Osteocyte (in vitro differentiated cells): ENCODE measurements around the gene WDR43. TPM values are rescaled to one million over a fixed set of nuclear protein-coding genes. Genes with fewer than 3 reads are reported as not detected.
A peak's percentile ranks its signal among the peaks of the same experiment; 100 is the strongest.

Source experiments
- DNase-seq: peaks from one replicate; pipeline ENCODE4 v3.0.0; 2021; ENCODE audit warnings: mixed read lengths; ENCODE audit not compliant: unreplicated experiment; ENCODE audit errors: extremely low spot score
- H3K27ac Mint-ChIP-seq: one replicate; pipeline ENCODE4 v1.8.0; 2021; ENCODE audit warnings: mild to moderate bottlenecking, mixed read lengths; ENCODE audit not compliant: unreplicated experiment
- H3K27me3 Mint-ChIP-seq: one replicate; pipeline ENCODE4 v1.8.0; 2021; ENCODE audit warnings: mixed read lengths; ENCODE audit not compliant: unreplicated experiment
- H3K36me3 Mint-ChIP-seq: one replicate; pipeline ENCODE4 v1.8.0; 2021; ENCODE audit warnings: mixed read lengths; ENCODE audit not compliant: unreplicated experiment
- H3K4me1 Mint-ChIP-seq: one replicate; pipeline ENCODE4 v1.8.0; 2021; ENCODE audit warnings: mixed read lengths; ENCODE audit not compliant: unreplicated experiment
- H3K4me3 Mint-ChIP-seq: one replicate; pipeline ENCODE4 v1.8.0; 2021; ENCODE audit warnings: mild to moderate bottlenecking, moderate library complexity, mixed read lengths; ENCODE audit not compliant: unreplicated experiment
- H3K9me3 Mint-ChIP-seq: one replicate; pipeline ENCODE4 v1.8.0; 2021; ENCODE audit warnings: mixed read lengths; ENCODE audit not compliant: unreplicated experiment
- CTCF ChIP-seq: fragments of 200-600 bp; sonication (generic); IDR thresholded peaks from 2 replicates; pipeline ENCODE4 v1.5.0; 2021; ENCODE audit warnings: antibody characterized with exemption, mild to moderate bottlenecking, moderate library complexity
- total RNA-seq: library from RNA; stranded (reverse); gene quantifications from 2 replicates; pipeline ENCODE4 v1.2.1, GENCODE V29; 2021

WDR43 gene
- total RNA-seq, 1 donor from 2014 or later: 39.8 TPM

GRCh38 chr2:28949617-28950305, 55.3 kb downstream of the WDR43 start:
- TF ChIP-seq CTCF: no peak
- no peak for DNase-seq
- no peak overlapping the region for H3K4me3 Mint-ChIP-seq
- no peak overlapping the region for H3K27ac Mint-ChIP-seq
- no peaks in the 10 kb centered on the region for H3K27me3 Mint-ChIP-seq
- H3K4me1 Mint-ChIP-seq: no peaks in the 10 kb centered on the region
- H3K36me3 Mint-ChIP-seq: peaks cover 23% of the 10 kb centered on the region
- H3K9me3 Mint-ChIP-seq: no peaks in the 10 kb centered on the region

GRCh38 chr2:28950941-28951630, 56.6 kb downstream of the WDR43 start:
- Mint-ChIP-seq H3K27ac (no peak overlapping the region), H3K9me3 (no peaks in the 10 kb centered on the region)

GRCh38 chr2:28951910-28952835, 57.7 kb downstream of the WDR43 start:
- Mint-ChIP-seq H3K4me1 (peaks cover 4% of the 10 kb centered on the region), H3K27ac (no peak overlapping the region), H3K36me3 (peaks cover 16% of the 10 kb centered on the region), H3K4me3 (no peak overlapping the region), H3K27me3 (no peaks in the 10 kb centered on the region), H3K9me3 (no peaks in the 10 kb centered on the region)
- TF ChIP-seq CTCF: no peak
- DNase-seq: no peak

More at GRCh38 chr2:28950941-28951630, 56.6 kb downstream of the WDR43 start:
- no peaks in the 10 kb centered on the region for H3K4me1 Mint-ChIP-seq
- DNase-seq: no peak
- H3K4me3 Mint-ChIP-seq: no peak overlapping the region
- no peaks in the 10 kb centered on the region for H3K27me3 Mint-ChIP-seq
- TF ChIP-seq CTCF: no peak
- H3K36me3 Mint-ChIP-seq: peaks cover 20% of the 10 kb centered on the region

GRCh38 chr2:28952836-28953211, 58.4 kb downstream of the WDR43 start:
- Mint-ChIP-seq H3K4me3 (no peak overlapping the region), H3K9me3 (no peaks in the 10 kb centered on the region), H3K27me3 (peaks cover 4% of the 10 kb centered on the region), H3K4me1 (peaks cover 4% of the 10 kb centered on the region), H3K36me3 (peaks cover 16% of the 10 kb centered on the region), H3K27ac (no peak overlapping the region)
- no peak for DNase-seq
- TF ChIP-seq CTCF: peak; percentile 13
